ENCODE results near the gene BCCIP.

Gene BCCIP

GRCh38 chr10:125788156-125789034 is 35.0 kb upstream of the BCCIP start:
- no peak overlapping the region for H3K4me3 Mint-ChIP-seq
- H3K36me3 Mint-ChIP-seq, result peaks cover 7% of the 10 kb centered on the region
- H3K4me1 Mint-ChIP-seq (ENCODE audit: low read depth), result peaks cover 20% of the 10 kb centered on the region
- no peaks in the 10 kb centered on the region for H3K27me3 Mint-ChIP-seq
- H3K27ac Mint-ChIP-seq, result peak overlapping the region; percentile 73
- H3K9me3 Mint-ChIP-seq (ENCODE audit: low read depth), result no peaks in the 10 kb centered on the region

GRCh38 chr10:125792342-125793300 is 30.7 kb upstream of the BCCIP start:
- no peak overlapping the region for H3K4me3 Mint-ChIP-seq
- peaks cover 5% of the 10 kb centered on the region for H3K36me3 Mint-ChIP-seq
- H3K9me3 Mint-ChIP-seq (ENCODE audit: low read depth), result no peaks in the 10 kb centered on the region
- peaks cover 15% of the 10 kb centered on the region for H3K4me1 Mint-ChIP-seq (ENCODE audit: low read depth)
- no peak overlapping the region for H3K27ac Mint-ChIP-seq
- no peaks in the 10 kb centered on the region for H3K27me3 Mint-ChIP-seq

GRCh38 chr10:125795128-125795527 is 28.2 kb upstream of the BCCIP start:
- Mint-ChIP-seq H3K36me3 (peaks cover 7% of the 10 kb centered on the region), H3K4me1 (ENCODE audit: low read depth) (peaks cover under 1% of the 10 kb centered on the region), H3K27ac (no peak overlapping the region), H3K4me3 (no peak overlapping the region), H3K27me3 (no peaks in the 10 kb centered on the region), H3K9me3 (ENCODE audit: low read depth) (no peaks in the 10 kb centered on the region)

- H3K9me3 Mint-ChIP-seq (ENCODE audit: low read depth), result no peaks in the 10 kb centered on the region
- H3K4me1 Mint-ChIP-seq (ENCODE audit: low read depth), result no peaks in the 10 kb centered on the region
- peaks cover 7% of the 10 kb centered on the region for H3K36me3 Mint-ChIP-seq
- no peaks in the 10 kb centered on the region for H3K27me3 Mint-ChIP-seq
- no peak overlapping the region for H3K27ac Mint-ChIP-seq
- no peak overlapping the region for H3K4me3 Mint-ChIP-seq
Observed at GRCh38 chr10:125795637-125796190, 27.6 kb upstream of the BCCIP start.

- H3K36me3 Mint-ChIP-seq, result peaks cover 4% of the 10 kb centered on the region
- no peaks in the 10 kb centered on the region for H3K9me3 Mint-ChIP-seq (ENCODE audit: low read depth)
- no peaks in the 10 kb centered on the region for H3K27me3 Mint-ChIP-seq
- H3K4me1 Mint-ChIP-seq (ENCODE audit: low read depth), result no peaks in the 10 kb centered on the region
- no peak overlapping the region for H3K4me3 Mint-ChIP-seq
- no peak overlapping the region for H3K27ac Mint-ChIP-seq
Observed at GRCh38 chr10:125797424-125797823, 25.9 kb upstream of the BCCIP start.

GRCh38 chr10:125797994-125798662 is 25.2 kb upstream of the BCCIP start:
- Mint-ChIP-seq H3K27me3 (no peaks in the 10 kb centered on the region), H3K27ac (no peak overlapping the region), H3K4me1 (ENCODE audit: low read depth) (no peaks in the 10 kb centered on the region), H3K36me3 (peaks cover 4% of the 10 kb centered on the region), H3K9me3 (ENCODE audit: low read depth) (no peaks in the 10 kb centered on the region), H3K4me3 (no peak overlapping the region)

GRCh38 chr10:125799451-125800182 is 23.7 kb upstream of the BCCIP start:
- H3K27me3 Mint-ChIP-seq, result no peaks in the 10 kb centered on the region

GRCh38 chr10:125801574-125801973 is 21.8 kb upstream of the BCCIP start:
- no peak overlapping the region for H3K27ac Mint-ChIP-seq
- no peak overlapping the region for H3K4me3 Mint-ChIP-seq
- peaks cover 4% of the 10 kb centered on the region for H3K36me3 Mint-ChIP-seq
- no peaks in the 10 kb centered on the region for H3K9me3 Mint-ChIP-seq (ENCODE audit: low read depth)
- H3K27me3 Mint-ChIP-seq, result no peaks in the 10 kb centered on the region
- no peaks in the 10 kb centered on the region for H3K4me1 Mint-ChIP-seq (ENCODE audit: low read depth)

More at GRCh38 chr10:125799451-125800182, 23.7 kb upstream of the BCCIP start:
- Mint-ChIP-seq H3K36me3 (peaks cover 2% of the 10 kb centered on the region), H3K4me1 (ENCODE audit: low read depth) (no peaks in the 10 kb centered on the region), H3K9me3 (ENCODE audit: low read depth) (no peaks in the 10 kb centered on the region), H3K27ac (no peak overlapping the region), H3K4me3 (no peak overlapping the region)

GRCh38 chr10:125802131-125802530 is 21.2 kb upstream of the BCCIP start:
- Mint-ChIP-seq H3K36me3 (peaks cover 9% of the 10 kb centered on the region), H3K27me3 (no peaks in the 10 kb centered on the region), H3K27ac (no peak overlapping the region), H3K4me3 (no peak overlapping the region), H3K4me1 (ENCODE audit: low read depth) (no peaks in the 10 kb centered on the region), H3K9me3 (ENCODE audit: low read depth) (no peaks in the 10 kb centered on the region)

- H3K27ac Mint-ChIP-seq, result no peak overlapping the region
- no peaks in the 10 kb centered on the region for H3K4me1 Mint-ChIP-seq (ENCODE audit: low read depth)
- H3K4me3 Mint-ChIP-seq, result no peak overlapping the region
- peaks cover 11% of the 10 kb centered on the region for H3K36me3 Mint-ChIP-seq
- no peaks in the 10 kb centered on the region for H3K27me3 Mint-ChIP-seq
- no peaks in the 10 kb centered on the region for H3K9me3 Mint-ChIP-seq (ENCODE audit: low read depth)
Observed at GRCh38 chr10:125802739-125803138, 20.6 kb upstream of the BCCIP start.

GRCh38 chr10:125808047-125808446 is 15.3 kb upstream of the BCCIP start:
- Mint-ChIP-seq H3K27me3 (no peaks in the 10 kb centered on the region), H3K36me3 (peaks cover 20% of the 10 kb centered on the region), H3K9me3 (ENCODE audit: low read depth) (no peaks in the 10 kb centered on the region), H3K27ac (no peak overlapping the region), H3K4me3 (no peak overlapping the region), H3K4me1 (ENCODE audit: low read depth) (no peaks in the 10 kb centered on the region)

GRCh38 chr10:125811251-125811650 is 12.1 kb upstream of the BCCIP start:
- H3K4me1 Mint-ChIP-seq (ENCODE audit: low read depth), result peaks cover under 1% of the 10 kb centered on the region
- H3K36me3 Mint-ChIP-seq, result peaks cover 35% of the 10 kb centered on the region
- no peaks in the 10 kb centered on the region for H3K27me3 Mint-ChIP-seq
- H3K9me3 Mint-ChIP-seq (ENCODE audit: low read depth), result no peaks in the 10 kb centered on the region
- no peak overlapping the region for H3K27ac Mint-ChIP-seq
- H3K4me3 Mint-ChIP-seq, result no peak overlapping the region

GRCh38 chr10:125812128-125812750 is 11.1 kb upstream of the BCCIP start:
- Mint-ChIP-seq H3K27ac (no peak overlapping the region), H3K36me3 (peaks cover 27% of the 10 kb centered on the region), H3K27me3 (no peaks in the 10 kb centered on the region), H3K9me3 (ENCODE audit: low read depth) (no peaks in the 10 kb centered on the region), H3K4me3 (no peak overlapping the region), H3K4me1 (ENCODE audit: low read depth) (peaks cover 4% of the 10 kb centered on the region)
